ENCODE measurements around the gene TTC12. TPM values are rescaled to one million over a fixed set of nuclear protein-coding genes. Genes with fewer than 3 reads are reported as not detected.

Gene TTC12
- total RNA-seq, 2 donors from 2014 or later = 21.6 TPM

- Histone ChIP-seq H3K27ac (no peak overlapping the region), H3K36me3 (no peaks in the 10 kb centered on the region), H3K27me3 (replicated peaks; ENCODE audit: insufficient read depth) (no peaks in the 10 kb centered on the region), H3K9me3 (no peaks in the 10 kb centered on the region), H3K4me3 (no peak overlapping the region), H3K4me1 (replicated peaks) (no peaks in the 10 kb centered on the region)
- intact Hi-C loops (cut with DNase I) = loop anchor here (2.0 to 10.0 kb wide), 3 partner anchors 494 to 1064 kb away; partner anchors contain the start of gene PTS
- DNase-seq (ENCODE audit: low spot score) = no peak
- TF ChIP-seq CTCF (IDR thresholded peaks at IDR 0.05) = no peak
- TF ChIP-seq POLR2AphosphoS5 (IDR thresholded peaks at IDR 0.05) = no peak
- no peak for TF ChIP-seq POLR2A (IDR thresholded peaks at IDR 0.05)
- 81% methylated on average over 6 of the region's 6 CpGs for WGBS
Observed at GRCh38 chr11:113288286-113288863, 26.0 kb upstream of the TTC12 start.

GRCh38 chr11:113289431-113290187, 24.8 kb upstream of the TTC12 start:
- Histone ChIP-seq H3K4me3 (no peak overlapping the region), H3K27me3 (replicated peaks; ENCODE audit: insufficient read depth) (no peaks in the 10 kb centered on the region), H3K27ac (no peak overlapping the region), H3K4me1 (replicated peaks) (no peaks in the 10 kb centered on the region), H3K9me3 (no peaks in the 10 kb centered on the region), H3K36me3 (no peaks in the 10 kb centered on the region)
- intact Hi-C loops (cut with DNase I) = loop anchor here (1.0 to 10.0 kb wide), 4 partner anchors 495 to 1065 kb away; partner anchors contain the start of gene PTS
- 64% methylated on average over 10 of the region's 10 CpGs for WGBS
- no peak for TF ChIP-seq POLR2A (IDR thresholded peaks at IDR 0.05)
- TF ChIP-seq CTCF (IDR thresholded peaks at IDR 0.05) = peak; percentile 71 to 85 (median 81)
- DNase-seq (ENCODE audit: low spot score) = peak; percentile 27

GRCh38 chr11:113293936-113294335, 20.4 kb upstream of the TTC12 start:
- H3K4me1 ChIP-seq (replicated peaks) = no peaks in the 10 kb centered on the region
- H3K36me3 ChIP-seq = no peaks in the 10 kb centered on the region
- no peaks in the 10 kb centered on the region for H3K9me3 ChIP-seq
- DNase-seq (ENCODE audit: low spot score) = no peak
- no peak for TF ChIP-seq CTCF (IDR thresholded peaks at IDR 0.05)
- TF ChIP-seq POLR2A (IDR thresholded peaks at IDR 0.05) = no peak
- TF ChIP-seq POLR2AphosphoS5 (IDR thresholded peaks at IDR 0.05) = no peak
- no peak overlapping the region for H3K27ac ChIP-seq
- no peak overlapping the region for H3K4me3 ChIP-seq
- no peaks in the 10 kb centered on the region for H3K27me3 ChIP-seq (replicated peaks; ENCODE audit: insufficient read depth)
- 93% methylated on average over 5 of the region's 5 CpGs for WGBS
- intact Hi-C loops (cut with DNase I) = no loop called here

- intact Hi-C loops (cut with DNase I) = no loop called here
- Histone ChIP-seq H3K4me1 (replicated peaks) (no peaks in the 10 kb centered on the region), H3K36me3 (no peaks in the 10 kb centered on the region), H3K4me3 (no peak overlapping the region), H3K27ac (no peak overlapping the region), H3K27me3 (replicated peaks; ENCODE audit: insufficient read depth) (no peaks in the 10 kb centered on the region), H3K9me3 (no peaks in the 10 kb centered on the region)
- TF ChIP-seq POLR2AphosphoS5 (IDR thresholded peaks at IDR 0.05) (no peak), POLR2A (IDR thresholded peaks at IDR 0.05) (no peak), CTCF (IDR thresholded peaks at IDR 0.05) (no peak)
- WGBS = 77% methylated on average over 7 of the region's 7 CpGs
- DNase-seq (ENCODE audit: low spot score) = no peak
Observed at GRCh38 chr11:113295993-113296392, 18.4 kb upstream of the TTC12 start.

All from prostate gland (tissue), 2 donors.